Stimulated activated CD4-positive, alpha-beta T cell treated with anti-CD3 and anti-CD28 coated beads, Interleukin-12 subunit alpha, Interleukin-12 subunit beta, amount 100 ng/mL, for 48 hours (primary cell): ENCODE results near the gene HADHB.
"Not testable (repeated sequence)": the region's sequence is repeated elsewhere in the genome, so short reads cannot be mapped to it uniquely, and the experiment has no call there.

Source experiments
- DNase-seq, 3 donors: peaks; one replicate each; pipeline ENCODE4 v3.0.0-alpha.2; 2020; ENCODE audit warnings: low read depth in 2 of 3, low spot score in 1 of 3

Gene HADHB

GRCh38 chr2:26243470-26244308 lies 1.1 kb upstream of the HADHB start:
- no peak for DNase-seq

- peak; percentile 23 to 34 (median 32) for DNase-seq
Observed at GRCh38 chr2:26245231-26245732, 543 bp downstream of the HADHB start.

GRCh38 chr2:26245810-26246209 lies 1.1 kb downstream of the HADHB start:
- DNase-seq: no peak

GRCh38 chr2:26246818-26247217 lies 2.1 kb downstream of the HADHB start:
- DNase-seq: no peak

- DNase-seq: no peak
Observed at GRCh38 chr2:26249625-26250024, 4.9 kb downstream of the HADHB start.

GRCh38 chr2:26251893-26252292 lies 7.2 kb downstream of the HADHB start:
- no peak for DNase-seq

- DNase-seq: no peak
Observed at GRCh38 chr2:26255759-26256384, 11.1 kb downstream of the HADHB start.

- not testable (repeated sequence) for DNase-seq
Observed at GRCh38 chr2:26258836-26259235, 14.1 kb downstream of the HADHB start.

GRCh38 chr2:26268213-26268612 lies 23.5 kb downstream of the HADHB start:
- DNase-seq: no peak

GRCh38 chr2:26268670-26269385 lies 24.1 kb downstream of the HADHB start:
- DNase-seq: not testable (repeated sequence)

- DNase-seq: no peak
Observed at GRCh38 chr2:26269571-26270158, 24.9 kb downstream of the HADHB start.

- DNase-seq: no peak
Observed at GRCh38 chr2:26270373-26270772, 25.6 kb downstream of the HADHB start.

- DNase-seq: no peak
Observed at GRCh38 chr2:26273501-26273900, 28.8 kb downstream of the HADHB start.

GRCh38 chr2:26274058-26274613 lies 29.4 kb downstream of the HADHB start:
- DNase-seq: no peak

GRCh38 chr2:26276484-26277227 lies 31.9 kb downstream of the HADHB start:
- no peak for DNase-seq

- no peak for DNase-seq
Observed at GRCh38 chr2:26279886-26280285, 35.1 kb downstream of the HADHB start.

GRCh38 chr2:26281226-26281625 lies 36.5 kb downstream of the HADHB start:
- DNase-seq: no peak

- no peak for DNase-seq
Observed at GRCh38 chr2:26283606-26284005, 38.9 kb downstream of the HADHB start.

- no peak for DNase-seq
Observed at GRCh38 chr2:26284132-26284531, 39.4 kb downstream of the HADHB start.

- DNase-seq: no peak
Observed at GRCh38 chr2:26285931-26286330, 41.2 kb downstream of the HADHB start.
